ENCODE results near the gene PLXDC1. TPM values are rescaled to one million over a fixed set of nuclear protein-coding genes. Genes with fewer than 3 reads are reported as not detected.

PLXDC1 gene
- total and polyA plus RNA-seq, 2 of the 13 experiments (the other 11 are each of a cell fraction or from before 2014, with no cell fraction given) = not detected

DNA sequence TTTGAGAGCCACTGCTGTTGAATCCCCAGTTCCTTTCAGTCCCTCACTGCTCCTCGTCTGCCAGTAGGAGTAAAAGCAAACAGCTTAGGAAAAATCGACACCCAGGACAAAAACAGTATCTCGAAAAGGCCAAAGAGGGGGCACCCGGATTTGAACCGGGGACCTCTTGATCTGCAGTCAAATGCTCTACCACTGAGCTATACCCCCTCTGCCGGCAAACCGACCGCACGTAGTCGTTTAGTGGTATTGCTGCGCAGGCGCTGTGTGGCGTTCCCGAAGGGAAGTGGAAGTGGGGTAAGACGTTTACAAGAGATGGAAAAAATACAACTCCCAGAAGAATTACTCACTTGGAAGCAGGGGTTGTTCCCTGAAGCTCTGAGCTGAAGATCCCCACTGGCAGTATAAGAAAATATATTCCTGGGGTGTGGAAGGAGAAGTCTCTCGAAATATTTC lies 2.2 kb upstream of the PLXDC1 start (continued):
- TF ChIP-seq, protein P1, sequence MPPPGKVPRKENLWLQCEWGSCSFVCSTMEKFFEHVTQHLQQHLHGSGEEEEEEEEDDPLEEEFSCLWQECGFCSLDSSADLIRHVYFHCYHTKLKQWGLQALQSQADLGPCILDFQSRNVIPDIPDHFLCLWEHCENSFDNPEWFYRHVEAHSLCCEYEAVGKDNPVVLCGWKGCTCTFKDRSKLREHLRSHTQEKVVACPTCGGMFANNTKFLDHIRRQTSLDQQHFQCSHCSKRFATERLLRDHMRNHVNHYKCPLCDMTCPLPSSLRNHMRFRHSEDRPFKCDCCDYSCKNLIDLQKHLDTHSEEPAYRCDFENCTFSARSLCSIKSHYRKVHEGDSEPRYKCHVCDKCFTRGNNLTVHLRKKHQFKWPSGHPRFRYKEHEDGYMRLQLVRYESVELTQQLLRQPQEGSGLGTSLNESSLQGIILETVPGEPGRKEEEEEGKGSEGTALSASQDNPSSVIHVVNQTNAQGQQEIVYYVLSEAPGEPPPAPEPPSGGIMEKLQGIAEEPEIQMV (CRISPR knock-in tag; IDR thresholded peaks at IDR 0.05; ENCODE audit: low read depth) = peak; percentile 19; the same call in 1 of the 2 replicates
- no peak for TF ChIP-seq CENPX (CRISPR knock-in tag; IDR thresholded peaks at IDR 0.05)
- TF ChIP-seq, protein P2, sequence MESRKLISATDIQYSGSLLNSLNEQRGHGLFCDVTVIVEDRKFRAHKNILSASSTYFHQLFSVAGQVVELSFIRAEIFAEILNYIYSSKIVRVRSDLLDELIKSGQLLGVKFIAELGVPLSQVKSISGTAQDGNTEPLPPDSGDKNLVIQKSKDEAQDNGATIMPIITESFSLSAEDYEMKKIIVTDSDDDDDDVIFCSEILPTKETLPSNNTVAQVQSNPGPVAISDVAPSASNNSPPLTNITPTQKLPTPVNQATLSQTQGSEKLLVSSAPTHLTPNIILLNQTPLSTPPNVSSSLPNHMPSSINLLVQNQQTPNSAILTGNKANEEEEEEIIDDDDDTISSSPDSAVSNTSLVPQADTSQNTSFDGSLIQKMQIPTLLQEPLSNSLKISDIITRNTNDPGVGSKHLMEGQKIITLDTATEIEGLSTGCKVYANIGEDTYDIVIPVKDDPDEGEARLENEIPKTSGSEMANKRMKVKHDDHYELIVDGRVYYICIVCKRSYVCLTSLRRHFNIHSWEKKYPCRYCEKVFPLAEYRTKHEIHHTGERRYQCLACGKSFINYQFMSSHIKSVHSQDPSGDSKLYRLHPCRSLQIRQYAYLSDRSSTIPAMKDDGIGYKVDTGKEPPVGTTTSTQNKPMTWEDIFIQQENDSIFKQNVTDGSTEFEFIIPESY (CRISPR knock-in tag; IDR thresholded peaks at IDR 0.05) = peak; percentile 61
- no peak; the same call in 1 of the 2 replicates for TF ChIP-seq ZNF878 (CRISPR knock-in tag; IDR thresholded peaks at IDR 0.05)
- no peak for TF ChIP-seq ZSCAN12 (CRISPR knock-in tag; IDR thresholded peaks at IDR 0.05)
- TF ChIP-seq ZNF7 (CRISPR knock-in tag; IDR thresholded peaks at IDR 0.05) = no peak
- no peak for TF ChIP-seq ZC3H4 (CRISPR knock-in tag; IDR thresholded peaks at IDR 0.05; ENCODE audit: borderline replicate concordance)
- no peak; the same call in 1 of the 2 replicates for TF ChIP-seq KDM5B (CRISPR knock-in tag; IDR thresholded peaks at IDR 0.05; ENCODE audit: borderline replicate concordance)
- TF ChIP-seq, protein P3, sequence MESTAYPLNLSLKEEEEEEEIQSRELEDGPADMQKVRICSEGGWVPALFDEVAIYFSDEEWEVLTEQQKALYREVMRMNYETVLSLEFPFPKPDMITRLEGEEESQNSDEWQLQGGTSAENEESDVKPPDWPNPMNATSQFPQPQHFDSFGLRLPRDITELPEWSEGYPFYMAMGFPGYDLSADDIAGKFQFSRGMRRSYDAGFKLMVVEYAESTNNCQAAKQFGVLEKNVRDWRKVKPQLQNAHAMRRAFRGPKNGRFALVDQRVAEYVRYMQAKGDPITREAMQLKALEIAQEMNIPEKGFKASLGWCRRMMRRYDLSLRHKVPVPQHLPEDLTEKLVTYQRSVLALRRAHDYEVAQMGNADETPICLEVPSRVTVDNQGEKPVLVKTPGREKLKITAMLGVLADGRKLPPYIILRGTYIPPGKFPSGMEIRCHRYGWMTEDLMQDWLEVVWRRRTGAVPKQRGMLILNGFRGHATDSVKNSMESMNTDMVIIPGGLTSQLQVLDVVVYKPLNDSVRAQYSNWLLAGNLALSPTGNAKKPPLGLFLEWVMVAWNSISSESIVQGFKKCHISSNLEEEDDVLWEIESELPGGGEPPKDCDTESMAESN (CRISPR knock-in tag; conservative IDR thresholded peaks at IDR 0.05) = no peak; the same call in 1 of the 2 replicates
- no peak for TF ChIP-seq RARG (CRISPR knock-in tag; IDR thresholded peaks at IDR 0.05; ENCODE audit: low read depth)
- no peak for TF ChIP-seq IKZF4 (CRISPR knock-in tag; IDR thresholded peaks at IDR 0.05; ENCODE audit: borderline replicate concordance, low read depth, not compliant biosample characterization)
- TF ChIP-seq ZNF10 (CRISPR knock-in tag; IDR thresholded peaks at IDR 0.05; ENCODE audit: borderline replicate concordance, low read depth) = no peak
- TF ChIP-seq ADNP (CRISPR knock-in tag; IDR thresholded peaks at IDR 0.05) = no peak
- TF ChIP-seq EZH2 (conservative IDR thresholded peaks at IDR 0.05; ENCODE audit: low read depth, low read length) = no peak
- TF ChIP-seq, protein P4, sequence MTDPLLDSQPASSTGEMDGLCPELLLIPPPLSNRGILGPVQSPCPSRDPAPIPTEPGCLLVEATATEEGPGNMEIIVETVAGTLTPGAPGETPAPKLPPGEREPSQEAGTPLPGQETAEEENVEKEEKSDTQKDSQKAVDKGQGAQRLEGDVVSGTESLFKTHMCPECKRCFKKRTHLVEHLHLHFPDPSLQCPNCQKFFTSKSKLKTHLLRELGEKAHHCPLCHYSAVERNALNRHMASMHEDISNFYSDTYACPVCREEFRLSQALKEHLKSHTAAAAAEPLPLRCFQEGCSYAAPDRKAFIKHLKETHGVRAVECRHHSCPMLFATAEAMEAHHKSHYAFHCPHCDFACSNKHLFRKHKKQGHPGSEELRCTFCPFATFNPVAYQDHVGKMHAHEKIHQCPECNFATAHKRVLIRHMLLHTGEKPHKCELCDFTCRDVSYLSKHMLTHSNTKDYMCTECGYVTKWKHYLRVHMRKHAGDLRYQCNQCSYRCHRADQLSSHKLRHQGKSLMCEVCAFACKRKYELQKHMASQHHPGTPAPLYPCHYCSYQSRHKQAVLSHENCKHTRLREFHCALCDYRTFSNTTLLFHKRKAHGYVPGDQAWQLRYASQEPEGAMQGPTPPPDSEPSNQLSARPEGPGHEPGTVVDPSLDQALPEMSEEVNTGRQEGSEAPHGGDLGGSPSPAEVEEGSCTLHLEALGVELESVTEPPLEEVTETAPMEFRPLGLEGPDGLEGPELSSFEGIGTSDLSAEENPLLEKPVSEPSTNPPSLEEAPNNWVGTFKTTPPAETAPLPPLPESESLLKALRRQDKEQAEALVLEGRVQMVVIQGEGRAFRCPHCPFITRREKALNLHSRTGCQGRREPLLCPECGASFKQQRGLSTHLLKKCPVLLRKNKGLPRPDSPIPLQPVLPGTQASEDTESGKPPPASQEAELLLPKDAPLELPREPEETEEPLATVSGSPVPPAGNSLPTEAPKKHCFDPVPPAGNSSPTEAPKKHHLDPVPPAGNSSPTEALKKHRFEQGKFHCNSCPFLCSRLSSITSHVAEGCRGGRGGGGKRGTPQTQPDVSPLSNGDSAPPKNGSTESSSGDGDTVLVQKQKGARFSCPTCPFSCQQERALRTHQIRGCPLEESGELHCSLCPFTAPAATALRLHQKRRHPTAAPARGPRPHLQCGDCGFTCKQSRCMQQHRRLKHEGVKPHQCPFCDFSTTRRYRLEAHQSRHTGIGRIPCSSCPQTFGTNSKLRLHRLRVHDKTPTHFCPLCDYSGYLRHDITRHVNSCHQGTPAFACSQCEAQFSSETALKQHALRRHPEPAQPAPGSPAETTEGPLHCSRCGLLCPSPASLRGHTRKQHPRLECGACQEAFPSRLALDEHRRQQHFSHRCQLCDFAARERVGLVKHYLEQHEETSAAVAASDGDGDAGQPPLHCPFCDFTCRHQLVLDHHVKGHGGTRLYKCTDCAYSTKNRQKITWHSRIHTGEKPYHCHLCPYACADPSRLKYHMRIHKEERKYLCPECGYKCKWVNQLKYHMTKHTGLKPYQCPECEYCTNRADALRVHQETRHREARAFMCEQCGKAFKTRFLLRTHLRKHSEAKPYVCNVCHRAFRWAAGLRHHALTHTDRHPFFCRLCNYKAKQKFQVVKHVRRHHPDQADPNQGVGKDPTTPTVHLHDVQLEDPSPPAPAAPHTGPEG (CRISPR knock-in tag; IDR thresholded peaks at IDR 0.05) = peak; percentile 64; the same call in 1 of the 2 replicates
- TF ChIP-seq AKAP8 (CRISPR knock-in tag; IDR thresholded peaks at IDR 0.05) = no peak
- no peak for TF ChIP-seq FLYWCH1 (CRISPR knock-in tag; IDR thresholded peaks at IDR 0.05)
